ENCODE measurements around the gene DYNC1H1.

DNA sequence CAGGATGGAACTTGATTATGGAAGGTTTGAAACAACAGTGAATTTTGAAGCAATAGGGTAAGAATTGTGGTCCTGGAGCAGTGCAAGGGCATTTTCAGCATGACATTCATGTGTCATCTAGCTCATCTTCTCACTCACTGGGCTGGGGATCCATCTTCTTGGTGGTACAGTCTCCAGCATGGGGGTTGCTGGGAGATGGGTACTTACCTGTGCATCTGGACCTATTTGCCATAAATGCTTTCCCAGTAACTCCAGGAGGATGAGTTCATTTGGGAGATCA is 115.3 kb downstream of the DYNC1H1 start:
- TF ChIP-seq, protein P1, sequence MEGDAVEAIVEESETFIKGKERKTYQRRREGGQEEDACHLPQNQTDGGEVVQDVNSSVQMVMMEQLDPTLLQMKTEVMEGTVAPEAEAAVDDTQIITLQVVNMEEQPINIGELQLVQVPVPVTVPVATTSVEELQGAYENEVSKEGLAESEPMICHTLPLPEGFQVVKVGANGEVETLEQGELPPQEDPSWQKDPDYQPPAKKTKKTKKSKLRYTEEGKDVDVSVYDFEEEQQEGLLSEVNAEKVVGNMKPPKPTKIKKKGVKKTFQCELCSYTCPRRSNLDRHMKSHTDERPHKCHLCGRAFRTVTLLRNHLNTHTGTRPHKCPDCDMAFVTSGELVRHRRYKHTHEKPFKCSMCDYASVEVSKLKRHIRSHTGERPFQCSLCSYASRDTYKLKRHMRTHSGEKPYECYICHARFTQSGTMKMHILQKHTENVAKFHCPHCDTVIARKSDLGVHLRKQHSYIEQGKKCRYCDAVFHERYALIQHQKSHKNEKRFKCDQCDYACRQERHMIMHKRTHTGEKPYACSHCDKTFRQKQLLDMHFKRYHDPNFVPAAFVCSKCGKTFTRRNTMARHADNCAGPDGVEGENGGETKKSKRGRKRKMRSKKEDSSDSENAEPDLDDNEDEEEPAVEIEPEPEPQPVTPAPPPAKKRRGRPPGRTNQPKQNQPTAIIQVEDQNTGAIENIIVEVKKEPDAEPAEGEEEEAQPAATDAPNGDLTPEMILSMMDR (IDR thresholded peaks at IDR 0.05) = no peak
- no peak for TF ChIP-seq EZH2 (IDR thresholded peaks at IDR 0.05; ENCODE audit: borderline replicate concordance, insufficient read depth, low read depth, low read length, poor library complexity, severe bottlenecking)
